ENCODE results near the gene PDE4D. TPM values are rescaled to one million over a fixed set of nuclear protein-coding genes. Genes with fewer than 3 reads are reported as not detected.

Gene PDE4D
- total RNA-seq, 4 donors from 2014 or later: 35.0 to 121 (median 63.4) TPM

DNA sequence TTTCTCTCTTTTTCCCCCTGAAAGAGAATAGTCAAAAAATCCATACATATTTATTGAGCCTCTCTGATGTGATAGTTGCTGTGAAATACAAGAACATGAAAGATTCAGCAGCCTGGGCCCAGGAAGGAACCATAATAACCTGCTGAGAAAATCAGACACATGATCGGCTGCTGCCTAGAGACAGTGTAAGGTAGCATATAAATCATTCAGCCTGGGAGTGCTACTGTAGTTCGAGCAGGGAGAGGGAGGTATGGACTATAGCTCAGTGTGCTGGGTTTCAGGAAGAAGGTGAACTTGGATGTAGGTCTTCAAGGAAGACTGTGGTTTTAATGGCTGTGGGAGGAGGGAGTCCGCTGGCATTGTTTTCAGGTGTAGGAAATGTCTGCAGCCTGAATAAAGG is 841.6 kb downstream of the PDE4D start:
- WGBS, 2 donors (ENCODE audit: low coverage in 1 of 2): 69 to 94% methylated on average over 2 to 3 of the region's 3 CpGs

DNA sequence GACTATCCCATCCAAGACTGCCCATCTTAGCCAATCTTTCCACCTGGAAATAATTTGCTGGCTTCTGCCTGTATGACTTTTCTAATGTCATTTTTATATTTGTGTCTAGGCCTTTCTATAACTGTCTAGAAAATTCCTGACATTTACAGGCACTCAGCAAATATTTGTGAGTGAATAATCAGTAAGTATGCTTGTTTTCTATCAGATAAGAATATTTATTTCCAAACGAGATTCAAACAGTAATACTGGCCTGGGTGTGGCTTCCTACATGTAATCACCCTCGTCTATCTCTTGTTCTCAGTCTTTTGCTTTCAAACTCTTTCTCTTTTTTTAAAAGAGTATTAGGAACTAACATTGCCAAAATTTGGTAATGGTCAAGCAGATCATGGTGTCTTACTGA is 844.4 kb downstream of the PDE4D start:
- Histone ChIP-seq H3K36me3 (no peaks in the 10 kb centered on the region), H3K27ac (no peak overlapping the region), H3K4me1 (no peaks in the 10 kb centered on the region), H3K4me3 (no peak overlapping the region), H3K27me3 (no peaks in the 10 kb centered on the region), H3K9me3 (no peaks in the 10 kb centered on the region)
- TF ChIP-seq POLR2A (IDR thresholded peaks at IDR 0.05): no peak
- TF ChIP-seq, protein P1, sequence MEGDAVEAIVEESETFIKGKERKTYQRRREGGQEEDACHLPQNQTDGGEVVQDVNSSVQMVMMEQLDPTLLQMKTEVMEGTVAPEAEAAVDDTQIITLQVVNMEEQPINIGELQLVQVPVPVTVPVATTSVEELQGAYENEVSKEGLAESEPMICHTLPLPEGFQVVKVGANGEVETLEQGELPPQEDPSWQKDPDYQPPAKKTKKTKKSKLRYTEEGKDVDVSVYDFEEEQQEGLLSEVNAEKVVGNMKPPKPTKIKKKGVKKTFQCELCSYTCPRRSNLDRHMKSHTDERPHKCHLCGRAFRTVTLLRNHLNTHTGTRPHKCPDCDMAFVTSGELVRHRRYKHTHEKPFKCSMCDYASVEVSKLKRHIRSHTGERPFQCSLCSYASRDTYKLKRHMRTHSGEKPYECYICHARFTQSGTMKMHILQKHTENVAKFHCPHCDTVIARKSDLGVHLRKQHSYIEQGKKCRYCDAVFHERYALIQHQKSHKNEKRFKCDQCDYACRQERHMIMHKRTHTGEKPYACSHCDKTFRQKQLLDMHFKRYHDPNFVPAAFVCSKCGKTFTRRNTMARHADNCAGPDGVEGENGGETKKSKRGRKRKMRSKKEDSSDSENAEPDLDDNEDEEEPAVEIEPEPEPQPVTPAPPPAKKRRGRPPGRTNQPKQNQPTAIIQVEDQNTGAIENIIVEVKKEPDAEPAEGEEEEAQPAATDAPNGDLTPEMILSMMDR (IDR thresholded peaks at IDR 0.05): no peak
- TF ChIP-seq EP300 (IDR thresholded peaks at IDR 0.05): no peak
- TF ChIP-seq POLR2AphosphoS5 (IDR thresholded peaks at IDR 0.05): no peak
- WGBS, 2 donors (ENCODE audit: low coverage in 1 of 2): 18 to 43% methylated on average over 2 of the region's 2 CpGs
- ATAC-seq: no peak

More for the DNA sequence above, 841.6 kb downstream of the PDE4D start:
- TF ChIP-seq EP300 (IDR thresholded peaks at IDR 0.05) (no peak), POLR2AphosphoS5 (IDR thresholded peaks at IDR 0.05) (no peak), POLR2A (IDR thresholded peaks at IDR 0.05) (no peak)
- TF ChIP-seq, protein P1 (IDR thresholded peaks at IDR 0.05): no peak
- Histone ChIP-seq H3K27me3 (no peaks in the 10 kb centered on the region), H3K9me3 (no peaks in the 10 kb centered on the region), H3K4me1 (no peaks in the 10 kb centered on the region), H3K4me3 (no peak overlapping the region), H3K27ac (no peak overlapping the region), H3K36me3 (peaks cover 0 to 3% of the 10 kb centered on the region in 2 donors)
- no peak for ATAC-seq

DNA sequence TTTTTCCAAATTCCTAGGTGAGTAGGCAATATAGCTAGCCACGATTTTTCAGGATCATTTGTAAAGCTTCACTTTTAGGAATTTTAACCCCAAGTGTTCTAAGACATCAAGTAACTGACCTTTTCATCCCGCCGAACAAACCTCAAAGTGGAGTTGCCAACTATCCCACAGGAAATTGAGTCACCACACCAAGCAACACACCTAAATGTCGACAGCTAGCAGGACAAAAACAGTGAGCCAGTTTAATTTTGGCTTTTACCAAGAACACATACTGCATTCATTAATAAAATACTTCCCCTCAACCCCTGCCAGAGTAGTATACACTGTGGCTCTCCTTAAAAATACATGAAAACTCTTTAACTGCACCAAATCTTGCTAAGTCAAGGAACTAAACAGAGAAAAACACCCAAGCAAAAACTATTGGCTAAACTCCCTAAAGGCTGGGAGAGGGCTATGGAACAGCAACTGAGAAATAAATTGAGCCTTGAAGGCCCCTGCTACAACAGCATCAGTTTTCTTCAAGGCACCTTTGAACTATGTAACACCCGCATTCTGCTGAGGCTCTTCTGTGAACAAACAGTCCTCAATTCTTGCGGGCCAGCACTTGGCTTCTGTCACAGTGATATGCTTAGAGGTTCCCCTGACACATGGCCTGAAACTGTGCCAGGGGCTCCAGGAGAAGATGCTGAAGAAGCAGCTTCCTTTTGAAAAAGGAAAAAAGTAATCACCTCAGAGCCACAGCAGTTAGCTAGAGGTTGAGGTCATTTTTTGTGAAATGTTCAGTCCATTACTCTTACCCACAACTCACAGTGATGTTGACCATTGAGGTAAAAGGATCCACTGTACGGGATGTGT is 851.1 kb downstream of the PDE4D start:
- WGBS, 2 donors (ENCODE audit: low coverage in 1 of 2): 25 to 38% methylated on average over 6 of the region's 7 CpGs
- H3K27me3 ChIP-seq: no peaks in the 10 kb centered on the region
- H3K9me3 ChIP-seq: no peaks in the 10 kb centered on the region
- TF ChIP-seq, protein P1 (IDR thresholded peaks at IDR 0.05): no peak
- TF ChIP-seq POLR2AphosphoS5 (IDR thresholded peaks at IDR 0.05) (no peak), EP300 (IDR thresholded peaks at IDR 0.05) (no peak), POLR2A (IDR thresholded peaks at IDR 0.05) (no peak)
- no peak overlapping the region for H3K4me3 ChIP-seq
- no peaks in the 10 kb centered on the region for H3K36me3 ChIP-seq
- H3K4me1 ChIP-seq: peaks cover 0 to 40% (median 3%) of the 10 kb centered on the region in 3 donors
- ATAC-seq: no peak
- H3K27ac ChIP-seq: peak overlapping the region in 3 of 4 donors; percentile 52 to 61 (median 53)

DNA sequence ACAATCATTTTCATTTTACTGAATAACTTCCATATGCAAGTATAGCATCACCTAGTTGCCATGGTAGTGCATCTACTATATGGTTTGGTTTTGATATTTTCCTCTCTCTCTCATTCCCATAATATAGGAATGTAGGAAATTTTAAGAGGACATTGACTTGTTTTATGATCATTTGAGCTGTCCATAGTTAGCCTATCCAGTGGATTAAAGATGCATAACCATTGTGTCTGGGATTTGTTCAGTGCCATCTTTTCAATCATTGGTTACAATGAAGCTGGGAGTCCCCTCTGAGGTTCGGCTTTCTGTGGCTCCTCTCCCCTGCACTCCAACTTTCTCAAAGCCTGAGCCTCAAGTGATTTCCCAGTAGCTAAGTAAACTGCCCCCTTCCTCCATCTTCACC is 852.2 kb downstream of the PDE4D start:
- H3K27me3 ChIP-seq: no peaks in the 10 kb centered on the region
- TF ChIP-seq POLR2A (IDR thresholded peaks at IDR 0.05): no peak
- TF ChIP-seq EP300 (IDR thresholded peaks at IDR 0.05): no peak
- TF ChIP-seq, protein P1 (IDR thresholded peaks at IDR 0.05): no peak
- TF ChIP-seq POLR2AphosphoS5 (IDR thresholded peaks at IDR 0.05): no peak
- peaks cover 0 to 51% (median 3%) of the 10 kb centered on the region in 3 donors for H3K4me1 ChIP-seq
- H3K36me3 ChIP-seq: no peaks in the 10 kb centered on the region
- H3K27ac ChIP-seq: peak overlapping the region in 2 of 4 donors; percentile 52 to 61
- WGBS, 2 donors (ENCODE audit: low coverage in 1 of 2): 71 to 88% methylated on average over 1 of the region's 1 CpG
- H3K4me3 ChIP-seq: no peak overlapping the region
- H3K9me3 ChIP-seq: no peaks in the 10 kb centered on the region
- ATAC-seq: no peak

DNA sequence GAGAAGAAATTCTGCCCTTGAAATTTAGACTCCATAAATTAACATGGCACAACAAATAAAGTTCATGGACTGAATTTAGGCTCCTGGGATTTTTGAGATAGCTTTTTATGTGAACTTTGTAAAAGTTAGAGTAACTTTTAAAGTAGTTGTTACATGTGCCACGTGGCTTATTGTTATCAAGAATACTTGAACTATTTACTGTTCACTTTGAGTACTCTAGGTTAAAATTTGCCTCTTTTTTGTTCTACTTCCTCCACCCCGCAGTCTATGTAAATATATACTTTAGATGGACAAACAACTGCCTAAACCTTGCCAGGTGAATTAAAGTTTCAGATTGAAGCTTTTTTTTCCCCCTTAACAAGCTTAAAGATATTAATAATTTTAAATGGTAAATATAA is 852.7 kb downstream of the PDE4D start:
- H3K4me1 ChIP-seq: peaks cover 0 to 56% (median 3%) of the 10 kb centered on the region in 3 donors

More for the DNA sequence above, 852.7 kb downstream of the PDE4D start:
- H3K4me3 ChIP-seq: no peak overlapping the region
- WGBS, 2 donors (ENCODE audit: low coverage in 1 of 2): 87 to 92% methylated on average over 2 of the region's 2 CpGs
- TF ChIP-seq POLR2AphosphoS5 (IDR thresholded peaks at IDR 0.05) (no peak), EP300 (IDR thresholded peaks at IDR 0.05) (no peak), POLR2A (IDR thresholded peaks at IDR 0.05) (no peak)
- TF ChIP-seq, protein P1 (IDR thresholded peaks at IDR 0.05): no peak
- H3K9me3 ChIP-seq: no peaks in the 10 kb centered on the region
- ATAC-seq: no peak
- H3K27me3 ChIP-seq: no peaks in the 10 kb centered on the region
- no peaks in the 10 kb centered on the region for H3K36me3 ChIP-seq
- no peak overlapping the region for H3K27ac ChIP-seq
